ENCODE data around the gene PCDHGC3. TPM values are rescaled to one million over a fixed set of nuclear protein-coding genes. Genes with fewer than 3 reads are reported as not detected.

Gene PCDHGC3
- polyA plus RNA-seq, 1 experiment: 56.3 TPM

- Histone ChIP-seq H3K4me3 (ENCODE audit: low read depth, low read length) (no peak overlapping the region), H3K36me3 (ENCODE audit: control insufficient read depth, insufficient read depth, low read length) (peaks cover 14% of the 10 kb centered on the region), H3K27me3 (ENCODE audit: control insufficient read depth, insufficient read depth, low read length) (no peaks in the 10 kb centered on the region)
- DNase-seq (ENCODE audit: low read depth): no peak
- ChIA-PET CTCF (interaction anchor here (0.6 to 2.7 kb wide), 5 partner anchors 16 to 608 kb away, joined by 3 to 8 read pairs (median 3); partner anchors contain the start of gene PCDHGA12), POLR2A (no interaction called here)
- TF ChIP-seq, protein P1, sequence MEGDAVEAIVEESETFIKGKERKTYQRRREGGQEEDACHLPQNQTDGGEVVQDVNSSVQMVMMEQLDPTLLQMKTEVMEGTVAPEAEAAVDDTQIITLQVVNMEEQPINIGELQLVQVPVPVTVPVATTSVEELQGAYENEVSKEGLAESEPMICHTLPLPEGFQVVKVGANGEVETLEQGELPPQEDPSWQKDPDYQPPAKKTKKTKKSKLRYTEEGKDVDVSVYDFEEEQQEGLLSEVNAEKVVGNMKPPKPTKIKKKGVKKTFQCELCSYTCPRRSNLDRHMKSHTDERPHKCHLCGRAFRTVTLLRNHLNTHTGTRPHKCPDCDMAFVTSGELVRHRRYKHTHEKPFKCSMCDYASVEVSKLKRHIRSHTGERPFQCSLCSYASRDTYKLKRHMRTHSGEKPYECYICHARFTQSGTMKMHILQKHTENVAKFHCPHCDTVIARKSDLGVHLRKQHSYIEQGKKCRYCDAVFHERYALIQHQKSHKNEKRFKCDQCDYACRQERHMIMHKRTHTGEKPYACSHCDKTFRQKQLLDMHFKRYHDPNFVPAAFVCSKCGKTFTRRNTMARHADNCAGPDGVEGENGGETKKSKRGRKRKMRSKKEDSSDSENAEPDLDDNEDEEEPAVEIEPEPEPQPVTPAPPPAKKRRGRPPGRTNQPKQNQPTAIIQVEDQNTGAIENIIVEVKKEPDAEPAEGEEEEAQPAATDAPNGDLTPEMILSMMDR (IDR thresholded peaks at IDR 0.05; ENCODE audit: insufficient read depth, low read depth, low read length): no peak
These were observed 20.3 kb downstream of the PCDHGC3 start for GRCh38 chr5:141496038-141496437.

DNA sequence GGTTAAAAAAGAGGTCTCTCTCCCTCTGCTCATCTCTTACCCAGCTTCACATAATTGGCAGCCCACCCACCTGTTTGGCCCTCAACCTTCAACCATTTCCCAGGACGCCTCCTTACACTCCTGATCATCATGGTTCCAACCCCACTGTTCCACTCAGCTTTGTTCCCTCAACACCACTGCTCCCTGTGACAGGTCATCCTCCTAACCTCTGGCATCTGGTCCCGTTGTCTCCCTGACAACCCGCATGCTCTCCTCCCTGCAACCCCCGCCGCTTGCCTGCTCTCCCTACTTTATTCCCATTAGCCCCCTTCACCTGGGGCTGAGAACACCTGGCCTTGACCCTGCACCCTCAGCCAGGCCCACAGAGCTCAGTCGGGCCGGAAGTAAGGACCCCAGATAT lies 26.0 kb downstream of the PCDHGC3 start:
- peaks cover 17% of the 10 kb centered on the region for H3K36me3 ChIP-seq (ENCODE audit: control insufficient read depth, insufficient read depth, low read length)
- POLR2A ChIA-PET: no interaction called here
- CTCF ChIA-PET: interaction anchor here (1.7 kb wide), 1 partner anchor 10 kb away, joined by 10 read pairs; no protein-coding TSS in a partner anchor
- no peaks in the 10 kb centered on the region for H3K27me3 ChIP-seq (ENCODE audit: control insufficient read depth, insufficient read depth, low read length)
- DNase-seq (ENCODE audit: low read depth): no peak
- TF ChIP-seq, protein P1 (IDR thresholded peaks at IDR 0.05; ENCODE audit: insufficient read depth, low read depth, low read length): no peak
- no peak overlapping the region for H3K4me3 ChIP-seq (ENCODE audit: low read depth, low read length)

GRCh38 chr5:141503681-141504080 lies 27.9 kb downstream of the PCDHGC3 start:
- CTCF ChIA-PET: interaction anchor here (0.8 kb wide), 1 partner anchor 10 kb away, joined by 3 read pairs; no protein-coding TSS in a partner anchor

GRCh38 chr5:141504216-141504615 lies 28.4 kb downstream of the PCDHGC3 start:
- TF ChIP-seq, protein P1 (IDR thresholded peaks at IDR 0.05; ENCODE audit: insufficient read depth, low read depth, low read length): no peak
- DNase-seq (ENCODE audit: low read depth): no peak
- ChIA-PET POLR2A (no interaction called here), CTCF (interaction anchor here (0.8 kb wide), 1 partner anchor 9 kb away, joined by 3 read pairs; no protein-coding TSS in a partner anchor)
- H3K36me3 ChIP-seq (ENCODE audit: control insufficient read depth, insufficient read depth, low read length): peaks cover 14% of the 10 kb centered on the region
- no peak overlapping the region for H3K4me3 ChIP-seq (ENCODE audit: low read depth, low read length)
- H3K27me3 ChIP-seq (ENCODE audit: control insufficient read depth, insufficient read depth, low read length): no peaks in the 10 kb centered on the region

More at GRCh38 chr5:141503681-141504080, 27.9 kb downstream of the PCDHGC3 start:
- POLR2A ChIA-PET: no interaction called here
- Histone ChIP-seq H3K4me3 (ENCODE audit: low read depth, low read length) (no peak overlapping the region), H3K27me3 (ENCODE audit: control insufficient read depth, insufficient read depth, low read length) (no peaks in the 10 kb centered on the region), H3K36me3 (ENCODE audit: control insufficient read depth, insufficient read depth, low read length) (peaks cover 14% of the 10 kb centered on the region)
- TF ChIP-seq, protein P1 (IDR thresholded peaks at IDR 0.05; ENCODE audit: insufficient read depth, low read depth, low read length): no peak
- DNase-seq (ENCODE audit: low read depth): no peak

DNA sequence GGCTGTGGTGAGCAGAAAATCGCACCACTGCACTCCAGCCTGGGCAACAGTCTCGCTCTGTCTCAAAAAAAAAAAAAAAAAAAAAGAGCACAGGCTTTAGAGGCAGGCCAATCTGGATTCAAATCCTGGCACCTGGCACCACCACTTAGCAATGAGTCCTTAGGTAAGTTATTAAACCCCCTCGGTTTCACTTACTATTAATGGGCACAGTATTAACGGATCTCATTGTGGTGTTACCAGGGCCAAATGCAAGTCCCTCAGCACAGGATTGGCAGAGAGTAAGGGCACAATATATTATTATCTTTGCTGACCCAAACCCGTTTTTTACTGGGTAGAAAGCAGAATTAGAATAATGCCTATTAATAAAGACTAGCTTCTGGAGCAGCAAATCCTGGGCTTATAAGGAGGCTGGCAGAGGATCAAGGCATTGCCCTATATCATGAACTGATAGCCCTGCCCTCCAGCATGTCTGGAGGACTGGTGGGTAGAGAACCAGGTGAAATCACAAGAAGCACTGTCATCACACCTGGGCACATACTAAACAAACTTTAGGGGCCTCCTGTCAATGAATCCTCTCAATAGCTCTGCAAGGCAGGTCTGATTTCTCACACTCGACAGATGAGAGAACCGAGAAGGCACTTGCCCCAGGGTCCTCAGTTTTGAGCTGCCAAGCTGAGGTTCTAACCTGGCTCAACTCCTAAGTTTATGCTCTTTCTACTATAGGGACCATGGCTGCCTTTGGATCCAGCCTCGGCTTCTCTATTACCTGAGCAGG lies 30.8 kb downstream of the PCDHGC3 start:
- ChIA-PET POLR2A (interaction anchor here (0.7 kb wide), 1 partner anchor 12 kb away, joined by 4 read pairs; no protein-coding TSS in a partner anchor), CTCF (interaction anchor here (0.7 to 11.0 kb wide), 9 partner anchors 9 to 93 kb away, joined by 3 to 170 read pairs (median 10); partner anchors contain the start of genes PCDHGA10, PCDHGC3 and PCDHGC5)
- H3K27me3 ChIP-seq (ENCODE audit: control insufficient read depth, insufficient read depth, low read length): no peaks in the 10 kb centered on the region
- TF ChIP-seq, protein P1 (IDR thresholded peaks at IDR 0.05; ENCODE audit: insufficient read depth, low read depth, low read length): no peak
- no peak for DNase-seq (ENCODE audit: low read depth)
- no peak overlapping the region for H3K4me3 ChIP-seq (ENCODE audit: low read depth, low read length)
- H3K36me3 ChIP-seq (ENCODE audit: control insufficient read depth, insufficient read depth, low read length): peaks cover 21% of the 10 kb centered on the region

Measured in BJ (cell line).